DMS79 treated with DMSO at 0.1 percent for 48 hours (cell line): ENCODE measurements around the gene NIM1K.
"Not testable (repeated sequence)": the region's sequence is repeated elsewhere in the genome, so short reads cannot be mapped to it uniquely, and the experiment has no call there.

ENCODE experiments used
- DNase-seq: peaks from one replicate; lab custom pipeline; 2025; lab: John Stamatoyannopoulos, UW

NIM1K gene

DNA sequence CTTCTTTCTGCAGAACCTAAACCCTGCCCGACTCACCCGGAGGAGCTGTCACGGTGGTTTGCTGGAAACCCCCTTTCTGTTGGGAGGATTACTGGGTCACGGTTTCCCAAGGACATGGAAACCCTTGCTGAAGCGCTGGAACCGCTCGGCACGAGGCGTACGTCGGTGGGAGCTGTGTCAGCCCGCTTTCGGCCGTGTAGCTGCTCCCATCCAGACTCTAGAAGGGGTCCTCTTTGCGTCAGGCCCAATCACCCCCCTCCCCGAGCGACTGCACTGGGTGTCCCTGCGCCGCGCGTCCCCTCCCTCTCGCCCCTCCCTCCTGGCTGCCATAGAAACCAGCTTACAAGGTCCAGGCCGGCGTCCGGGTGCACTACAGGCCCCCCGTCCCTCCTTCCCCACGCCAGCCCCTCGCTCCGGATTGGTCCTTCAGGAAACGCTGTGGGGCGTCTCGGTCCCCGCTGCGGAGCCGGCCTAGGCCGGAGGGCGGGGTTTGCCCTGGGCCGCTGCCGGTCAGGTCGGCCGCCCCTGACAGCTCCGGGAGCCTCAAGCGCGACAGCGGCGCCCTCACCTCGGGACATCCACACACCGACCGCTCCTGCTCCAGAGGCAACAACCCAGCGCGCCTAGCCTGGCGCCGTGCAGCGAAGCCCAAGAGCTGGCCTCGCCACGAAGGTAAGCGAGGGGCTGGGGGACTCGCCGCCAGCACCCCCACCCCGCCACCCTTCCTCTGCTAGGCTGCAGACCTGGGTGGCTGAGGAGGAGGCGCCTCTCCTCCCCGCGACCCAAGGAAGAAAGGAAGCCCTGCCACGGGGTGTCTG lies at the start of gene NIM1K:
TSS of gene NIM1K (plus strand) at position 486 of the 818 bp plus-strand sequence. CDS start 53,551 bp downstream, outside the sequence.
- peak; percentile 31 for DNase-seq

DNA sequence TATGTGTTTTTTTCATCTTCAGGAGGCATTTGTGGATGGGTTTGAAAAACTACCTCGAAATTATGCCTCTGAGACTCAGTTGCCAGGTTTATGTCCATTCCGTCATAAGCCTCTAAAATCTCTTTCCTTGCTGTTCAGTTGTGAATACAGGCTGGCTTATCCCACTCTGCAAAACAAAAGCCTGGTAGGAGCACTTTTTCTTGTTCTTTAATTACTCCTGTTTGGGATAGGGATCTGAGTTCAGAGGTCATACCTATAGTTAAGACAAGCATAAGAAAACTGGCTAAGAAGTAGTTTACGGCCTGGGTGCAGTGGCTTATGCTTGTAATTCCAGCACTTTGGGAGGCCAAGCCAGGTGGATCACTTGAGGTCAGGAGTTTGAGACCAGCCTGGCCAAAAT lies 47.0 kb upstream of the NIM1K start:
- DNase-seq = no peak

DNA sequence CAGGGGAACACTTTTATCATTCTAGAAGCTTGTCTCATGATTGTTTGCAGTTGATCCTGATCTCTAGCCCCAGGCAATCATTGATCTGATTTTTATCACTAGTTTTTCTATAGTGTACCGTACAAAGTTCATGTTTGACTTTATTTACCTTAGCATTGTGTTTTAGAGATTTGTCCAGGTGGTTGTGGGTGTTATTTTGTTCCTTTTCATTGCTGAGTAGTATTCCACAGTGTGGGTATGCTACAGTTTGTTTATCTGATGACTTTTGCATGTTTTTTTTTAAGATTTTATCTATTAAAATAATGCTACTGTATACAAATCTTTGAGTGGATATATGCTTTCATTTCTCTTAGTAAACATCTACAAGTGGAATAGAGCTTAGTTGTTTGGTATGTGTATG lies 45.1 kb upstream of the NIM1K start:
- DNase-seq = no peak

DNA sequence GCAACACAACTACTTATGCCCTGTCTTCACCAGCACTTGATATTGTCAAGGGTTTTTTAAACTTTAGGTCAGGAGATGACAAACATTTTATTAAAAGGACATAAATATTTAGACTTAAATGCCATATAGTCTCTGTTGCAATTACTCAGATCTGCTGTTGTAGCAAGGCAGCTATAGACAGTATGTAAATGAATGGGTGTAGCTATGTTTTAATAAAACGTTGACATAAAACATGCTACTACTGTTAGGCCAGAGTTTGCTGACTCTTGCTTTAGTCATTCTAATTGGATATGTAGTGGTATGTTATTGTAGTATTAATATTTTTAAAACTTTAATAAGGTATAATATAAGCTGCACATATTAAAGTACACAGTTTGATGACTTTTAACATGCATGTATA lies 43.6 kb upstream of the NIM1K start:
- no peak for DNase-seq

DNA sequence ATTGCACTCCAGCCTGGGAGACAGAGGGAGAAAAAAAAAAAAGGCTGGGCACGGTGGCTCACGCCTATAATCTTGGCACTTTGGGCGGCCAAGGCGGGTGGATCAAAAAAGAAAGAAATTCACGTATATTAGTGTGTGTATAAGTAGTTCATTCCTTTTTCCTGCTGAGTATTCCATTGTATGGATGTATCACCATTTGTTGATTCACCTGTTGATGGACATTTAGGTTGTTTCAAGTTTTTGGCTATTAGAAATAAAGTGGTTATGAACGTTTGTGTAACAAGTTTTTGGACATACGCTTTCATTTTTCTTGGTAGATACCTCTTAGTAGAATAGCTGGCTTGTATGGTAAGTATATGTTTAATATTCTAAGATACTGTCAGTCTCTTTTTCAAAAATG lies 42.8 kb upstream of the NIM1K start:
- no peak for DNase-seq

DNA sequence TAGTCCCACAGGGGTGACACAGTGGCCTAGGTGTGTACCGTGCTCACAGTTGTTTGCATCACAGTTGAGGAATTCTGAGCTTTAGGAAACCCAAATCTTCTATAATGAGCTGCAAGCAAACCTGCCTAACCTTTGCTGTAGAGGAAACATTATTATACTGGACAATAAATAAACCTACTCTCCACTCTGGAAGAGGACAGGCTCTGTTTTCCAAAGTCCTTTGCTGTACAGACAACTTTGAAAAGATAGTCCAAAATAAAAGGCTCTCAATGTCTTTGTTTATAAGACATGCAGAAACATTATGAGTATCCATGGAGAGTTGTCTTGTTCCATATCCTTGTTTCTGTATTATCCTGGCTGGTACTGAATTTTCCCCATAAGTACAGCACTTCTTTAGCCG lies 42.0 kb upstream of the NIM1K start:
- DNase-seq = no peak

DNA sequence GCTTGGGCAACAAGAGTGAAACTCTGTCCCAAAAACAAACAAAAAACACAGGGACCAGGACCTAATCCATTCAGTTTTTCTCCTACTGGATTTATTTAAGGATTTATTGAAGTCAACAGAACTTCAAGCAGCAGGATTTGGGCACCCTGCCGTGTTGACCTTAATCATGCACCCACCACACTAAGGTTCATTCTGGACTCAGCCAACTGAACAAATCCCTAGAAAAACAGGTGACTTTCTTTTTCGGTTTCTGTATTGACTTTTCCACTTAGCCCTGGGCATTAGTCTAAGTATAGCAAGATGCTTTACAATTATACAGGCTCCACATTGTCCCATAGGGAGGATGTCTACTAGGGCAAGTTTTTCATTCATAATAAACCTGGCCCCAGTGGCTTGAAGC lies 41.3 kb upstream of the NIM1K start:
- no peak for DNase-seq

DNA sequence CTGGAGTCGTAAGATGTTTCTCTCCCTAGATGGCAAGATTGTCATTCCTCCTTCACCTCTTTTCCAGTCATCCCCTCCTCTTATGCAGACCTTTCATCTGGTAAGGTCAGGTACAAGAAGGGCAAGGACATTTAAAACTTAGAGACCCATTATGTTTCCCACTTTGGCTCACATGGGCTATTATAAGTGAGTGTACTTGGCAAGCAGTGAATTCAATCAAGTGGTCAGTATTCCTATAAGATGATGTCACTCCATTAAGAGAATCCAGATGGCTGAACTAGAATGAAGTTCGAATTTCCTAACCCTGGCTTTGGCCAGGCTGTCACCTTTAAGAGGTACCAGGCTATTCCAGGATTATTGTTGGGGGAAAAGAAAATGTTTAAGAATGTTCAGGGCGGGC lies 39.1 kb upstream of the NIM1K start:
- no peak for DNase-seq

DNA sequence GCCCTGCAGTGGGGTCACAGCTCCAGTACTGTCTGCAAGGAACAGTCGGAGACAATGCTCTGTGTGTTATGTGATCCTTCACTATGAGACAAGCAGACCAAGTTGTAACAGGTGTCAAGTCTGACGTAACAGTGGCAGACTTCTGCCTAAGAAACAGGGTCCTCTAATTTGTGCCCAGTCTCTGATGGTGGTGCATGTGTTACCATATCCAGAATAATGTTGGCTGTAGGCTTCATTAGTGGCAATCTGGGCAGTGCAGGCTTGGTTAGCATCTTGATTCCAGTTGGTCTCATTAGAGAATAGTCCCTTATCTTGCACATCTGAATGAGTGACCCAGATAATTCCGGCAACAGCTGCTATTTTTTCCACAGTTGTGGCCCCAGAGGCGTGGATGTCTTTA lies 37.6 kb upstream of the NIM1K start:
- DNase-seq = no peak

DNA sequence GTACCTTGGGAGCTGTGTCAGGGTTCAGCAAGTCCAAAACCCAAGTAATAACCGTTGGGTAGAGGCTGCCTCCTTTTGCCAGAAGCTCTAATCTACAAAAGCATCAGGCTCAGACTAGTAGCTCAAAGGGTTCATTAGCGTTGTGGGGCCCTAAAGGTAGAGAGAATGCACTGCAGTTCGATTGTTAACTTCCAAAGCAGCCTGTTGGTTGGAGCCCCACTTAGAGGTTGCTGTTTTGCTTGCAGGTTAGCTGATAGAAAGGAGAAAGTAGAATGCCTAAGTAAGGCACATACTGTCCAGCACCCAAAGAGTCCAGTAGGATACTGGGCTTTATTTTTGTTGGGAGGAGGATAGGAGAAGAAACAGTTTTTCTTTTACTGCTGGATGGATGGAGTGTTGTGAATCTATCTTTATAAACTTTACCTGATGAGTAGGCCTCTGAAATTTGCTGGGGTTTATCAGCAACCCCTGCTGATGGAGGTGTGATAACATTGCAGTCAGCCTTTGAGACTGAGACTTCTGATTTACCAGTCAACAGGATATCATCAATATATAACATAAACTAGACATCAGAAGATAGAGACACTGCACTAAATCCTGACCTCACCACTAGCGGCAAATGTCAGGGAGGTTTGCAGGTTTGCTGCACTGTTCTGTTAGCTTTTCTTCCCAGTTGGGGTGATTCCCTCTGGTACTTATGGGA lies 36.5 kb upstream of the NIM1K start:
- no peak for DNase-seq

DNA sequence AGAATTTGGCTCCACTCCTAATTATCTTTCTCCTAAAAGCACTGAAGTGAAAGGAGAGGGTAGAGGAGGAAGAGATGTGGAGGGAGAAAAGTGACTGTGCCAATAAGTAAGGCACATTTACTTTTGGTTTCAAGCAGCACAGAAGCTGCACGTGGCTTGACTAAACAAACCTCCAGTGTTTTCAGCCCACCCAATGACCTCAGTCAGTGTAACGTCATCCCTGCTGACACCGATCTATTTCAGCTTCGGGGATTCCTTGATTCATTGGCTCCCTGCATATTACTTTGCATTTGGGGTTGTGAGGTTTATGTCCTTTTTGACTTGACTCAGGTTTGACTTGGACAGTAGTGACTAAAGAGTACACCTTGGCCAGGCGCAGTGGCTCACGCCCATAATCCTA lies 35.6 kb upstream of the NIM1K start:
- DNase-seq = no peak

DNA sequence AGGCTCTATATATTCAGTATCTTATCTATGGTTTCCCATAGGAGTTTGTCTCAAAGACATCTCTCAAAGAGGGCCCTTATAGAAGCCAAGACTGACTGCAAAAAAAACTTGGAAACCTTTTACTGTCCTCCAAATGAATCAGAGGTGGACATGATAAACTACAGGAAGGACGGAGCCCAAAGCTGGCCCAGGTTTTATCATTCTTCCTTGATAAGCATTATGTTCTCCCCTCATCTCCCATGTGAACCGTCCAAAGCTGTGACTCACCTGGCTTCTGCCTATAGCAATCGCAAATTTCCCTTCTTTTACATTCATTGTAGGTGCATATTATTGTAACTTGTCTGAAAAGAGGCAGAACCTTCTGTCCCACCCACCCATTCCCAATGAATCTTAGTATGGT lies 35.0 kb upstream of the NIM1K start:
- DNase-seq = no peak

DNA sequence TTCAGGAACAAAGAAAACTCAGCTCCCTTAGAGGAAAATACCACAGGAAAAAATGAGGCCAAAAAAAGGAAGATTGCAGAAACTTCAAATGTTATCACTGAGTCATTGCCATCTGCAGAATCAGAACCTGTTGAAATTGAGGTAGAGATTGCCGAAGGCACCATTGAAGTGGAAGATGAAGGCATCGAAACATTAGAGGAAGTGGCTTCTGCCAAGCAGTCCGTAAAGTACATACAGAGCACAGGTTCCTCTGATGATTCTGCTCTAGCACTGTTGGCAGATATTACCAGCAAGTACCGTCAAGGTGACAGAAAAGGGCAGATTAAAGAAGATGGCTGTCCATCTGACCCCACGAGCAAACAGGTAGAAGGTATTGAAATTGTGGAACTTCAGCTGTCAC lies 30.8 kb upstream of the NIM1K start:
- no peak for DNase-seq

DNA sequence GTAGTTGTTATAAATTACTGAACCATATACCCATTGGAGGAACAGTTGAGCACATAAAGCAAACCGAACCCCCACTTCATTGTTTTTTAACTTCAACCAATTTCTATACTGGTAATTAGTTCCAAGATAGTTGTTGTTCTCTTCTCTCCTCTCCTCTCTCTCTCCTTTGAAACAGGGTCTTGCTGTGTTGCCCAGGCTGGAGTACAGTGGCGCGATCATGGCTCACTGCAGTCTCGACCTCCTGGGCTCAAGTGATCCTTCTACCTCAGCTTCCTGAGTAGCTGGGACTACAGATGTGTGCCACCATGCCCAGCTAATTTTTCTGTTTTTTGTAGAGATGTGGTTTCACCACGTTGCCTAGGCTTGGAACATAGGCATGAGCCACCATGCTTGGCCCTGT lies 27.2 kb upstream of the NIM1K start:
- not testable (repeated sequence) for DNase-seq

DNA sequence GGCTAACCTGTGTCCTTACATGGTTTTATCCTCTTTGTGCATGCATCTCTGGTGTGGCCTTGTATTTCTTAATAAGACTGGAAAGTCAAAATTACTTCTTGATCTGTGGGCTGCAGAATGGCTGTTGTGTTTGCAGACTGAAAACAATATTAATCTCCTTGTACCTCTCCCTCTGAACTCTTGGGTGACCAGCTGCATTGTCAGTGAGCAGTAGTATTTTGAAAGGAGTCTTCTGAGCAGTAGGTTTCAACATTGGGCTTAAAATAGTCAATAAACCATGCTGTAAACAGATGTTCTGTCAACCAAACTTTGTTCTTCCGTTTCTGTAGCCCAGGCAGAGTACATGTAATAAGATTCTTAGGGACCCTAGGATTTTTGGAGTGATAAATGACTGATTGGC lies 26.7 kb upstream of the NIM1K start:
- DNase-seq = no peak

DNA sequence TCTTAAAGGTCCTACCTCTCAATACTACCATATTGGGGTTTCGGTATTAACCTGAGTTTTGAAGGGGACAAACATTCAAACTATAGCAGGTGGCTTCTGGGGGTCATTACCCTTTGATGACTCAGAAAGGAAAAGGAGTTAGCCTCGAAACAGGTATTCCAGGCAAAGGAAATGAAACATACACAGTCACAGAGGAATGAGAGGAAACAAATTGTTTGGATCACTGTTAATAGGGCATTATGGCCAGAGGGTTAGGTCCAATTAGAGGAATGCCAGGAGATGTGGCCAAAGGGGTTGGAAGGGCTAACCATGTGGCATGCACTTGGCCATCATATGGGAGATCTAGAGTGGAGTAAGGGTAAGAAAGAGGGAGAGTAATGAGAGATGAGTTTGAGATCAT lies 23.9 kb upstream of the NIM1K start:
- no peak for DNase-seq

DNA sequence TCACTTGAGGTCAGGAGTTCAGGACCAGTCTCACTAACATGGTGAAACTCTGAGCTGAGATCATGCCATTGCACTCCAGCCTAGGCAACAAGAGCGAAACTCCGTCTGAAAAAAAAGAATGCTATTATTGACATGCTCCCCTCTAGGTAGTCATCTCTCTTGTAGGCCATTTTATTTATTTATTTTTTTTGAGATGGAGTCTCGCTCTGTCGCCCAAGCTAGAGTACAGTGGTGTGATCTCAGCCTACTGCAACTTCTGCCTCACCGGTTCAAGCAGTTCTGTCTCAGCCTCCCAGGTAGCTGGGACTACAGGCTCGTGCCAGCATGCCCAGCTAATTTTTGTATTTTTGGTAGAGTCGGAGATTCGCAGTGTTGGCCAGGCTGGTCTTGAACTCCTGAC lies 20.6 kb upstream of the NIM1K start:
- no peak for DNase-seq

DNA sequence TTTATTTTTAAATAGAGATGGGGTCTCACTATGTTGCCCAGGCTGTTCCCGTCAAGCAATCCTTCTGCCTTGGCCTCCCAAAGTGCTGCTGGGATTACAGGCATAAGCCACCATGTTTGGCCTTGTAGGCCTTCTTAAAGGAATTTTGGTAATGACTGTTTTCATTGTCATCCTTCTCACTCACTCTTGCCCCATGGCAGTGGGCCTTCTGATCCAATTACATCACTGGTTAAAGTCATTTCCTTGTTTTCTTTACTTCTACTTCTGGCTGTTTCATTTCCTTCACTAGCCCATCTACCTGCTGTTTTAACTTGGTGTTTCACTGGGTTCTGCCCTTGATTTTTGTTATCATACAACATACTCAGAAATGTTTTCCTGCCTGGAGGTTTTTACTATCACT lies 20.1 kb upstream of the NIM1K start:
- no peak for DNase-seq

DNA sequence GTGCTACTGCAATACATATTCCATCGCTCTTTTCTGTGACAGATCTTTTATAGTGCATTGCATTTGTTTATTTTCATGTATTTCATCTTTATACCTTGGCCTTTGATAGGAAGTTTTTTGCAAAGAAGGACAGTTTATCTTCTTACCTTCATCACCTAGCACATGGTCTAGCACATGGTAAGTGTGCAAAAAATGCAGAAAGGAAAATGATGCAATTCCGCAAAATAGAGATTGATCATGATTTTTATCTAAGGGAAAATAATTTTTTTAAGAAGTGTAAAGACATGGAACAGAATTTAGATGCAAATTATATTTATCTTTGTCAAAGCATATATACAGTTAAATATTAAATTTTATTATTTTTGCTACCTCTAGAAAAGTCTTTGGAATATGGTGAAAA lies 19.2 kb upstream of the NIM1K start:
- DNase-seq = no peak

DNA sequence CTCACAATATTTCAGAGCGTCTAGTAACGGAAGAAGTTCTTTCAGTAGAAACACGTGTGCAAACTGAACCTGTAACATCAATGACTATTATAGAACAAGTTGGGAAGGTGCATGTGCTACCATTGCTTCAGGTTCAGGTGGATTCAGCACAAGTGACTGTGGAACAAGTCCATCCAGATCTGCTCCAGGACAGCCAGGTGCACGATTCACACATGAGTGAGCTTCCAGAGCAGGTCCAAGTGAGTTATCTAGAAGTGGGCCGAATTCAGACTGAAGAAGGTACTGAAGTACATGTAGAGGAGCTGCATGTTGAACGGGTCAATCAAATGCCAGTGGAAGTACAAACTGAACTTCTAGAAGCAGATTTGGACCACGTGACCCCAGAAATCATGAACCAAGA lies 17.4 kb upstream of the NIM1K start:
- DNase-seq = no peak

DNA sequence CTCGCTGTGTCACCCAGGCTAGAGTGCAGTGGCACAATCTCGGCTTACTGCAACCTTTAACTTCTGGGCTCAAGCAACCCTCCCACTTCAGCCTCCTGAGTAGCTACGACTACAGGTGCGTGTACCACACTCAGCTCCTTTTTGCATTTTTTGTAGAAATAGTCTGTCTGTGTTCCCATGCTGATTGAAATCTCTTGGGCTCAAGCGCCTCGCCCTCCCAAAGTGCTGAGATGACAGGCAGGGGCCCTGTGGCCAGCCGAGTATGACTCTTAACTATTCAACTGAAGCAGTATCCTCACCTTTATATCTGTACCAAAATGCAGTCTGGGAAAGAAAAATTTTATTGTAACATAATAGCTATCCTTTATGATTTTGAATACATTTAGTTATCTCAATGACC lies 12.2 kb upstream of the NIM1K start:
- DNase-seq = no peak

DNA sequence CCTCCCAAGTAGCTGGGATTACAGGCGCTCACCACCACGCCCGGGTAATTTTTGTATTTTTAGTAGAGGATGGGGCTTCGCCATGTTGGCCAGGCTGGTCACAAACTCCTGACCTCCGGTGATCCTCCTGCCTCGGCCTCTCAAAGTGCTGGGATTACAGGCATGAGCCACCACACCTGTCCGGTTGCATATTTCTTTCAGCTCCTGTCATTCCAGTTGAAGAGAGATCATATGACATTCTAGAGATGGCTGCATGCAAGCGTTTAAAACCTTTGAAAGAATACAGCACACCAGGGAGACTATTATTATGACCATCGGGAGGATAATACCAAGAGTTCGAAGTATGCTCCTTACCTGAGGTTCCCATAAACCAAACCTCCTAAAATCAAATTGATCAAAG lies 9.6 kb upstream of the NIM1K start:
- DNase-seq = no peak

DNA sequence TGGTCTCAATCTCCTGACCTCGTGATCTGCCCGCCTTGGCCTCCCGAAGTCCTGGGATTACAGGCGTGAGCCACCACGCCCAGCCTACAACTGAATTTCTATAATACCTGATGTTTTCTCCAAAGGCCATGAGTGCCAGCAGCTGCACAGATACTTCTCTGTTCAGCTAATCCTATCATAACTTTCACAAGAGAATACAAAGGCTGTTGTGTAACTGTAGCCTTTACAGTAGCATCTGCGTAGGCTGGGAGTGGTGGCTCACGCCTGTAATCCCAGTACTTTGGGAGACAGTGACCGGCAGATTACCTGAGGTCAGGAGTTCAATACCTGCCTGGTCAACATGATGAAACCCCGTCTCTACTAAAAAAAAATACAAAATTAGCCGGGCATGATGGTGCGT lies 8.9 kb upstream of the NIM1K start:
- DNase-seq = not testable (repeated sequence)
